ENCODE measurements around the gene LARGE2.

- TF ChIP-seq POLR2A (IDR thresholded peaks at IDR 0.05; ENCODE audit: extremely low read depth, insufficient read length) (no peak), CTCF (IDR thresholded peaks at IDR 0.05; ENCODE audit: low read depth, low read length) (peak; percentile 89)
These were observed 42.5 kb downstream of the LARGE2 start for GRCh38 chr11:45964911-45965389.

All from NB4 (cell line).